Measurements from ENCODE around the gene NAV2. TPM values are rescaled to one million over a fixed set of nuclear protein-coding genes. Genes with fewer than 3 reads are reported as not detected.

NAV2 gene
- total RNA-seq, 1 experiment from 2014 or later, result 139 TPM

DNA sequence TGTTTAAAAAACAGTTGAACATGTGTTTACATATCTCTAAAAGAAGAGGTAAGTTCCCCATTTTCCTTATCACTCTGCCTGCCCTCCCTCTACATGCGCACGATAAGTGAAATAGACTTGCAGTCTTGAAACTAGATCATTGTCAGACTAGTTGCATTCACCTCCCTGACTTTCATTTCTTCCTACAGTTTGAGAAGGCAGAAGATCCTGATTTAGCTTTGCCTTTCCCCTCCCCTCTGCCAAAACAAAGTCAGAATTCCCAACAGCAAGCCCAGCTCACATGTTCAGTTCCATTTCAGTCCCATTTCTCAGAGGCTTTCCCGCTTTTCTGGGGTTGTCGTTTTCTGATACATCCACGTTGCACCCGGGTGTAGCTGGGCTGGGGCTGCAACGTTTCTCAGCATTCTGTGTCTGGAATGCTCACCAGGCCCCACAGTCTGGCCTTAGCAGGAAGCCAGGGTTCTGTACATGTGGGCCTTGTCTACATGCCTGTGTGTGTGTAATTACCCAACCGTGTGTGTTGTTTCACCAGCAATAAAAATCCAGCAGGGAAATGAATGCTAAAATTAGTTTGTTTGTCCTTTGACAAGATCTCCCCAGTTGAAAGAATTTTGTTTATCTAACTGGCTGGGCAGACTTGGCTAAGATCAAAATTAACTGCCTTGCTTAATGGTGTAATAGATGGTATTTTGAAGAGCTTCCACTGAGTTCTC is 268.5 kb downstream of the NAV2 start:
- POLR2A ChIA-PET, result interaction anchor here (0.6 to 9.4 kb wide), 14 partner anchors 7 to 498 kb away, joined by 3 to 104 read pairs (median 8); no protein-coding TSS in a partner anchor
- Mint-ChIP-seq H3K9me3 (ENCODE audit: unreplicated experiment) (no peaks in the 10 kb centered on the region), H3K27me3 (ENCODE audit: insufficient read depth, unreplicated experiment) (no peaks in the 10 kb centered on the region), H3K36me3 (ENCODE audit: insufficient read depth, unreplicated experiment) (peaks cover 11% of the 10 kb centered on the region), H3K4me3 (ENCODE audit: unreplicated experiment) (peak overlapping the region; percentile 18), H3K4me1 (ENCODE audit: insufficient read depth, unreplicated experiment) (peaks cover 49% of the 10 kb centered on the region), H3K27ac (ENCODE audit: low read depth, unreplicated experiment) (peak overlapping the region; percentile 96)
- intact Hi-C loops (cut with micrococcal nuclease), result no loop called here
- TF ChIP-seq, protein P1, sequence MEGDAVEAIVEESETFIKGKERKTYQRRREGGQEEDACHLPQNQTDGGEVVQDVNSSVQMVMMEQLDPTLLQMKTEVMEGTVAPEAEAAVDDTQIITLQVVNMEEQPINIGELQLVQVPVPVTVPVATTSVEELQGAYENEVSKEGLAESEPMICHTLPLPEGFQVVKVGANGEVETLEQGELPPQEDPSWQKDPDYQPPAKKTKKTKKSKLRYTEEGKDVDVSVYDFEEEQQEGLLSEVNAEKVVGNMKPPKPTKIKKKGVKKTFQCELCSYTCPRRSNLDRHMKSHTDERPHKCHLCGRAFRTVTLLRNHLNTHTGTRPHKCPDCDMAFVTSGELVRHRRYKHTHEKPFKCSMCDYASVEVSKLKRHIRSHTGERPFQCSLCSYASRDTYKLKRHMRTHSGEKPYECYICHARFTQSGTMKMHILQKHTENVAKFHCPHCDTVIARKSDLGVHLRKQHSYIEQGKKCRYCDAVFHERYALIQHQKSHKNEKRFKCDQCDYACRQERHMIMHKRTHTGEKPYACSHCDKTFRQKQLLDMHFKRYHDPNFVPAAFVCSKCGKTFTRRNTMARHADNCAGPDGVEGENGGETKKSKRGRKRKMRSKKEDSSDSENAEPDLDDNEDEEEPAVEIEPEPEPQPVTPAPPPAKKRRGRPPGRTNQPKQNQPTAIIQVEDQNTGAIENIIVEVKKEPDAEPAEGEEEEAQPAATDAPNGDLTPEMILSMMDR (IDR thresholded peaks at IDR 0.05; ENCODE audit: unreplicated experiment), result no peak
- TSS peak; percentile 31 for BruUV-seq (replicated peaks)
- peak; percentile 52 for DNase-seq (ENCODE audit: unreplicated experiment)
- CTCF ChIA-PET, result interaction anchor here (0.6 to 2.8 kb wide), 9 partner anchors 8 to 375 kb away, joined by 3 to 16 read pairs (median 4); no protein-coding TSS in a partner anchor

DNA sequence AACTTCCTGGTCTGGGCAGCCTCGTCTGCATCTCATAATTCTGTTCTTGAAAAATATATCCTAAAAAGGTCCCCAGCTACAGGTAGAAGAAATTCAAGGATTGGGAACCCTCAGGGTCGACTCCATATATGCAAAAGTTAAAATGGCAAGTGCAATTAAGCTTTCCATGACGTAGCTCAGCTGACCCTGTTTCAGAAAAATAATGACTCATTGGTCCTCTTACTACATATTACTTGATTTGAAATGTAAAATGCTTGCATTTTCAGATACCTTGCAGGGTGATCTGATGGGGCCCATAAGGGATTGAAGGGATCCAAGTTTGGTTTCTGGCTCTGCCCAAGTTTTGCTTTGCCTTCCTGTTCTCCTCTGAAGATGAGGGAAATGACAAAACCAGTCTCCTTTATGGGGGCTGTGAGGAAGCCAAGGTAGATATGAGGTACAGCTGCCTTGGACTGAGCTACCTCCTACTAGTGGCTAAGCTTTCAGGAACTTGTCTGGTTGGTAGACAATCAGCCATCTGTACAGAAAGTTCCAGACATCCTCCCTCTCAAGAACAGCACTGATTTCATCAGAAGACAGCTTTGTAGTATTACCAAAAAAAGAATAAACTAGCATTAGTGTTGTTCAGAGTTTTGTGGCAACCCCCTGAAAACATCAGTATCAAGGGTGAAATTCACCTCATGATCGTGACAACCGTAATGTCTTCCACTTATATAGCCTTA is 270.3 kb downstream of the NAV2 start:
- Mint-ChIP-seq H3K27ac (ENCODE audit: low read depth, unreplicated experiment) (peak overlapping the region; percentile 95), H3K27me3 (ENCODE audit: insufficient read depth, unreplicated experiment) (no peaks in the 10 kb centered on the region), H3K4me3 (ENCODE audit: unreplicated experiment) (no peak overlapping the region), H3K9me3 (ENCODE audit: unreplicated experiment) (no peaks in the 10 kb centered on the region), H3K36me3 (ENCODE audit: insufficient read depth, unreplicated experiment) (peaks cover 10% of the 10 kb centered on the region), H3K4me1 (ENCODE audit: insufficient read depth, unreplicated experiment) (peaks cover 57% of the 10 kb centered on the region)
- BruUV-seq (replicated peaks), result no TSS peak
- ChIA-PET CTCF (interaction anchor here (0.6 to 2.8 kb wide), 7 partner anchors 8 to 75 kb away, joined by 3 to 7 read pairs (median 3); no protein-coding TSS in a partner anchor), POLR2A (interaction anchor here (0.6 to 9.4 kb wide), 13 partner anchors 11 to 75 kb away, joined by 3 to 104 read pairs (median 8); no protein-coding TSS in a partner anchor)
- TF ChIP-seq, protein P1 (IDR thresholded peaks at IDR 0.05; ENCODE audit: unreplicated experiment), result no peak
- no peak for DNase-seq (ENCODE audit: unreplicated experiment)
- intact Hi-C loops (cut with micrococcal nuclease), result no loop called here

DNA sequence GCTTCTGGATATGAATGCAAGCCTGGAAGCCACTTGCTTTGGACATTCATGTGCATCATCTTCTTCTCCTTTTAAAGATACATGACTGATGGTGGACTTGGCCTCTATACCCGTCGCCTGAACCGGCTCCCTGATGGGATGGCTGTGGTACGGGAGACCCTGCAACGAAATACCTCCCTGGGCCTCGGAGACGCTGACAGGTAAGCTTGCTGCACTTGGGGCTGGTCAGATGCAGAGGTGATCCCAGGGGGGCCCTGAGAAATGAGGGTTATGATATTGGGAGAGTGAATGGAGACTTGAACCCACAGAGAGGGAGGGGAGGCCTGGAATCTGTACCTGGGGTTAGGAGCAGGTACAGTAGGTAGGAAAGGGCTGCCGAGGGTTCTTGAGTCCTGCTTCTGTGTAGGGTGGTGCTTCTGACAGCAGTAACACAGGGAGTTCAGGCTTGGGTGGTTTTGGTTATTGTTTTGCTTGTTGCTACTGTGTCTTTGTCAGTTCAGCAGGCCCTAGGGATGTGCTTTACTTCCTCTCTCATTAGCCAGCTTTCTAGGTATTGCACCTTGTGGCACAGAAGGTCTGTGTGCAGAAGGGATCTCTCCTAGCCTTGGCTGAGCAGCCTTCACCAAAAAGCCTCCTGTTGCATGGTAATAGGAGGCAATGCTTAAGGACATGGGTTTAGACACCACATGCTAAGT is 271.6 kb downstream of the NAV2 start:
- peaks cover 60% of the 10 kb centered on the region for H3K4me1 Mint-ChIP-seq (ENCODE audit: insufficient read depth, unreplicated experiment)
- H3K9me3 Mint-ChIP-seq (ENCODE audit: unreplicated experiment), result no peaks in the 10 kb centered on the region
- H3K27ac Mint-ChIP-seq (ENCODE audit: low read depth, unreplicated experiment), result peak overlapping the region; percentile 95
- ChIA-PET CTCF (interaction anchor here (0.5 to 3.6 kb wide), 3 partner anchors 32 to 70 kb away, joined by 3 to 12 read pairs (median 4); no protein-coding TSS in a partner anchor), POLR2A (interaction anchor here (0.8 to 9.4 kb wide), 9 partner anchors 10 to 71 kb away, joined by 3 to 104 read pairs (median 8); no protein-coding TSS in a partner anchor)
- TF ChIP-seq, protein P1 (IDR thresholded peaks at IDR 0.05; ENCODE audit: unreplicated experiment), result no peak
- H3K36me3 Mint-ChIP-seq (ENCODE audit: insufficient read depth, unreplicated experiment), result peaks cover 9% of the 10 kb centered on the region
- no peaks in the 10 kb centered on the region for H3K27me3 Mint-ChIP-seq (ENCODE audit: insufficient read depth, unreplicated experiment)
- no TSS peak for BruUV-seq (replicated peaks)
- no peak for DNase-seq (ENCODE audit: unreplicated experiment)
- H3K4me3 Mint-ChIP-seq (ENCODE audit: unreplicated experiment), result no peak overlapping the region
- intact Hi-C loops (cut with micrococcal nuclease), result no loop called here
